Lower lobe of right lung (tissue), 2 donors: ENCODE results near the gene MYLK2. TPM values are rescaled to one million over a fixed set of nuclear protein-coding genes. Genes with fewer than 3 reads are reported as not detected.
A peak's percentile ranks its signal among the peaks of the same experiment; 100 is the strongest.

Experiments
- ATAC-seq, 2 donors: fragments of 200-7000 bp; cut with Tn5 transposase; one replicate each; pipeline ENCODE4 v1.9.1; 2020 to 2022; ENCODE audit warnings: mild to moderate bottlenecking in 2 of 2, moderate library complexity in 2 of 2
- DNase-seq: peaks from one replicate; pipeline ENCODE4 v3.0.0-alpha.2; 2020
- H3K27ac ChIP-seq: fragments of 200-600 bp; one replicate; pipeline ENCODE4 v1.8.0; 2022
- H3K27me3 ChIP-seq: fragments of 200-600 bp; one replicate; pipeline ENCODE4 v1.8.0; 2022; ENCODE audit warnings: low read depth
- H3K36me3 ChIP-seq: fragments of 200-600 bp; one replicate; pipeline ENCODE4 v1.8.0; 2022; ENCODE audit warnings: mild to moderate bottlenecking
- H3K4me1 ChIP-seq: fragments of 200-600 bp; one replicate; pipeline ENCODE4 v1.8.0; 2022
- H3K4me3 ChIP-seq: fragments of 200-600 bp; one replicate; pipeline ENCODE4 v1.8.0; 2022; ENCODE audit warnings: mild to moderate bottlenecking
- H3K9me3 ChIP-seq: fragments of 200-600 bp; one replicate; pipeline ENCODE4 v1.8.0; 2022
- intact Hi-C: fragments of 100-400 bp; cut with DNase I; formaldehyde crosslinking; loops from one replicate; pipeline ENCODE4 v1.11.0; 2022
- total RNA-seq: library from RNA; stranded (reverse); fragmentation: NEBNext Ultra II Directional; extraction: Animal tissue kit (Norgen Biotek cat#: 25700); gene quantifications from one replicate; pipeline ENCODE4 v1.2.1, GENCODE V29; 2021
- TF ChIP-seq, protein P1 (sequence below): fragments of 200-600 bp; IDR thresholded peaks from one replicate; pipeline ENCODE4 v1.8.0; 2022; ENCODE audit warnings: antibody characterized with exemption, mild to moderate bottlenecking
- donor health status: DM: no; HTN: yes; CAD: no; lungs with severe emphysema.

MYLK2 gene
- total RNA-seq, 1 donor from 2014 or later = not detected

GRCh38 chr20:31869673-31869941 is 50.5 kb downstream of the MYLK2 start:
- TF ChIP-seq, protein P1, sequence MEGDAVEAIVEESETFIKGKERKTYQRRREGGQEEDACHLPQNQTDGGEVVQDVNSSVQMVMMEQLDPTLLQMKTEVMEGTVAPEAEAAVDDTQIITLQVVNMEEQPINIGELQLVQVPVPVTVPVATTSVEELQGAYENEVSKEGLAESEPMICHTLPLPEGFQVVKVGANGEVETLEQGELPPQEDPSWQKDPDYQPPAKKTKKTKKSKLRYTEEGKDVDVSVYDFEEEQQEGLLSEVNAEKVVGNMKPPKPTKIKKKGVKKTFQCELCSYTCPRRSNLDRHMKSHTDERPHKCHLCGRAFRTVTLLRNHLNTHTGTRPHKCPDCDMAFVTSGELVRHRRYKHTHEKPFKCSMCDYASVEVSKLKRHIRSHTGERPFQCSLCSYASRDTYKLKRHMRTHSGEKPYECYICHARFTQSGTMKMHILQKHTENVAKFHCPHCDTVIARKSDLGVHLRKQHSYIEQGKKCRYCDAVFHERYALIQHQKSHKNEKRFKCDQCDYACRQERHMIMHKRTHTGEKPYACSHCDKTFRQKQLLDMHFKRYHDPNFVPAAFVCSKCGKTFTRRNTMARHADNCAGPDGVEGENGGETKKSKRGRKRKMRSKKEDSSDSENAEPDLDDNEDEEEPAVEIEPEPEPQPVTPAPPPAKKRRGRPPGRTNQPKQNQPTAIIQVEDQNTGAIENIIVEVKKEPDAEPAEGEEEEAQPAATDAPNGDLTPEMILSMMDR = no peak
- Histone ChIP-seq H3K27ac (no peak overlapping the region), H3K9me3 (no peaks in the 10 kb centered on the region), H3K4me3 (peak overlapping the region; percentile 70), H3K27me3 (peaks cover 18% of the 10 kb centered on the region), H3K4me1 (peaks cover 17% of the 10 kb centered on the region), H3K36me3 (no peaks in the 10 kb centered on the region)
- no peak for DNase-seq
- intact Hi-C loops = no loop called here
- peak in 1 of 2 donors; percentile 6 for ATAC-seq

- Histone ChIP-seq H3K9me3 (no peaks in the 10 kb centered on the region), H3K4me1 (peaks cover 17% of the 10 kb centered on the region), H3K27me3 (peaks cover 18% of the 10 kb centered on the region), H3K36me3 (no peaks in the 10 kb centered on the region), H3K4me3 (peak within 1 kb of the TSS; percentile 70), H3K27ac (peak within 1 kb of the TSS; percentile 24)
- intact Hi-C loops = no loop called here
- peak; percentile 61 for DNase-seq
- TF ChIP-seq, protein P1 = no peak
- peak; percentile 87 to 92 for ATAC-seq
Observed at GRCh38 chr20:31869942-31870725, 51.0 kb downstream of the MYLK2 start, which contains the start of the genes DUSP15 and TTLL9. DUSP15 (minus strand) TSS chr20:31870527; CDS start chr20:31870337, 190 bp downstream. TTLL9 (plus strand) TSS chr20:31870634; CDS start chr20:31871127, 493 bp downstream.

DNA sequence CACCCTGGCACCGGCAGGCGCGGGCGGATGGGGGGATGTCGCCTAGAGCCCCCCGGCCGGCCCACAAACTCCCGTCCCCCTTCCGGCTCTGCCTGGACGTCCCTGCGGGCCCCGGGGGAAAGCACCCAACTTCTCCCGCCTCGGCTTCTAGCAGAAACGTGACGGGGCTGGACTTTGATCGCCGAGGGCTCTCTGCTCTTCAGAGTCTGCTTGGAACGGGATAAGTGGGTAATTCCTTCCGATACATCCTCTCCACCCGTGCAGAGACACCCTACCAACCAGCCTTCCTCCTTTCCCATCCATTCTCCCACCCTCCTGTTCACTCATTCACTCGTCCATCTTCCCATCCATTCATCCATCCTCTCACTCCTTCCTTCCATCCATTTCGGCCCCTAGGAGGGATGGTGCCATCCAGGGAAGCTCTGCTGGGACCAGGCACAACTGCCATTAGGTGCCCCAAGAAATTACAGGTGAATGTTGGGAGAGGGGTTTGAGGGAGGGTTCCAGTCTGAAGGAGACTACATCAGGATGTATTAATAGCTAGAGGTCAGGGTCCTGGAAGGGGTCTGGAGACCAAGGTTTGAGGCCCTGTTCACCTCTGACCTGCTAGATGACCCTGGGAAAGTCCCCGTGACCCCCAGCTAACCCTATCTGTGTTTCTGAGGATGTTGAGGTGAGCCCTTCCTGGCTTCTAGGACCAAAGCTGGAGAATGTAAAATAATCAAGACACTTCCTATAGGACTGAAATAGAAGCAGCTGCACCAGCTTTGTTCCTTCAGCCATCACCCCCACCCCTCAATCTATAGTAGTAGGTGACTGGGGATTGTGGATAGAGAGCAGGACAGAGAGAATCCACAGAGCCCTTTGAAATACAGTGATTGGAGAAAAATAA is 51.8 kb downstream of the MYLK2 start:
- peak overlapping the region; percentile 70 for H3K4me3 ChIP-seq
- peaks cover 18% of the 10 kb centered on the region for H3K27me3 ChIP-seq
- ATAC-seq (peak in 1 of 2 donors; percentile 28), DNase-seq (no peak)
- peak overlapping the region; percentile 24 for H3K27ac ChIP-seq
- H3K4me1 ChIP-seq = peaks cover 17% of the 10 kb centered on the region
- TF ChIP-seq, protein P1 = no peak
- no peaks in the 10 kb centered on the region for H3K9me3 ChIP-seq
- no peaks in the 10 kb centered on the region for H3K36me3 ChIP-seq
- intact Hi-C loops = no loop called here

- Histone ChIP-seq H3K27me3 (peaks cover 18% of the 10 kb centered on the region), H3K27ac (no peak overlapping the region), H3K36me3 (no peaks in the 10 kb centered on the region), H3K4me1 (peaks cover 17% of the 10 kb centered on the region), H3K9me3 (no peaks in the 10 kb centered on the region), H3K4me3 (no peak overlapping the region)
- intact Hi-C loops = no loop called here
- TF ChIP-seq, protein P1 = no peak
- no peak for ATAC-seq
- DNase-seq = no peak
Observed at GRCh38 chr20:31871618-31871954, 52.4 kb downstream of the MYLK2 start.

- no peak overlapping the region for H3K4me3 ChIP-seq
- H3K27me3 ChIP-seq = peaks cover 18% of the 10 kb centered on the region
- no peaks in the 10 kb centered on the region for H3K36me3 ChIP-seq
- DNase-seq = no peak
- intact Hi-C loops = no loop called here
- no peak overlapping the region for H3K27ac ChIP-seq
- H3K4me1 ChIP-seq = peaks cover 17% of the 10 kb centered on the region
- no peak for ATAC-seq
- H3K9me3 ChIP-seq = no peaks in the 10 kb centered on the region
- TF ChIP-seq, protein P1 = no peak
Observed at GRCh38 chr20:31872406-31872805, 53.2 kb downstream of the MYLK2 start.
